ENCODE measurements around the gene OR8B12.
A peak's percentile ranks its signal among the peaks of the same experiment; 100 is the strongest.

The OR8B12 gene, protein sequence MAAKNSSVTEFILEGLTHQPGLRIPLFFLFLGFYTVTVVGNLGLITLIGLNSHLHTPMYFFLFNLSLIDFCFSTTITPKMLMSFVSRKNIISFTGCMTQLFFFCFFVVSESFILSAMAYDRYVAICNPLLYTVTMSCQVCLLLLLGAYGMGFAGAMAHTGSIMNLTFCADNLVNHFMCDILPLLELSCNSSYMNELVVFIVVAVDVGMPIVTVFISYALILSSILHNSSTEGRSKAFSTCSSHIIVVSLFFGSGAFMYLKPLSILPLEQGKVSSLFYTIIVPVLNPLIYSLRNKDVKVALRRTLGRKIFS

DNA sequence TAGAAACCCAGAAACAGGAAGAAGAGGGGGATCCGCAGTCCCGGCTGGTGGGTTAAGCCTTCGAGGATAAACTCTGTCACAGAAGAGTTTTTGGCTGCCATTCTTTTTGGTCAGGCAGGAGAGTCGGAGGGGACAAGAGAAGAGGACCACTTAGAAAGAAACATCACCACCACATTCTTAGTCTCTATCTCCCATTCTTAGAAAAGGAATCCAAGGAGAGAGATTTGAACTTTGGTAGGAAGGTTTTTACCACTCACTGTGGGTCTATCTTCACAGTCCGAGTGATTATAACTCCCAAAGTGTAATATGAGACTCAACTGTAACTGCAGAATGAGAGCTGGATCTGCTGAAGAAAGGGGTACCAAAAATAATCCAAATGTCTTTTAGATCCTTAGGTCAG, at the start of gene OR8B12:
TSS of gene OR8B12 (minus strand) at position 101 of the 400 bp plus-strand sequence. CDS start at position 101, 0 bp downstream.
- DNase-seq (ENCODE audit: low read depth): no peak

DNA sequence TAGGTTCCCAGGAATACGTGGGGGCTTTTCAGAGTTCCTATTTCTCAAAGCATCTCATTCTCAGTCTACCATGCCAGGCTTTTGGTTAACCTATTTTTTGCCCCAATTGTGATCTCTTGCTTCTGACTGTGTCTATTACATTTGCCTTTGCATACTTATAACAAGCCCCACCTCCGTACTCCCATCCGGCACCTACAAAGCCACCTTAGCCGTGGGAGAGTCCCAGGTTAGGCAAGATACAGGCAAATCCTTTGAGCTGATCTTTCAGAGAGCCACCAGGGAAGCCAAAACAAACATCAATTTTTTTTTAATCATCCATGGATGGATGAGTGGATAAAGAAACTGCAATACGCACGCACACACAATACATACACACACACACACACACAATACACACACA, 49.2 kb upstream of the OR8B12 start:
- no peak for DNase-seq (ENCODE audit: low read depth)

DNA sequence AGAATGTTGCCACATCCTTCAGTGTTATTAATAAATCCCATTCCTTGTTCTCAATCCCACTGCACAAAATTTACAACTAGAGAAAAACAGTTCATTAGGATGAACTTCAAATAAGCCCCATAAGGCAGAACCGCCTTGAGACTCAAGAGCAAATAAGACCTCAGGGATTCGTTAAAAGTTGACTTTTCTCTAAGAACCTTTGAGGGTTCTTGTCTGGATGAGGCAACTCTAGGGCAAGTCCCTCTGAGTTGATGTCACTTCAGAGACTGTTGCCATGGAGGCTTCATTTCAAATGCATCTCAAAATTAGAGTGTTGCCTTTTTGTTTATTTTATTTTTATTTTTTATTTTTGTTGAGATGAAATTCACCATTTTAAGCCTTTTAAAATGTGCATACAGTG, 48.0 kb upstream of the OR8B12 start:
- no peak for DNase-seq (ENCODE audit: low read depth)

DNA sequence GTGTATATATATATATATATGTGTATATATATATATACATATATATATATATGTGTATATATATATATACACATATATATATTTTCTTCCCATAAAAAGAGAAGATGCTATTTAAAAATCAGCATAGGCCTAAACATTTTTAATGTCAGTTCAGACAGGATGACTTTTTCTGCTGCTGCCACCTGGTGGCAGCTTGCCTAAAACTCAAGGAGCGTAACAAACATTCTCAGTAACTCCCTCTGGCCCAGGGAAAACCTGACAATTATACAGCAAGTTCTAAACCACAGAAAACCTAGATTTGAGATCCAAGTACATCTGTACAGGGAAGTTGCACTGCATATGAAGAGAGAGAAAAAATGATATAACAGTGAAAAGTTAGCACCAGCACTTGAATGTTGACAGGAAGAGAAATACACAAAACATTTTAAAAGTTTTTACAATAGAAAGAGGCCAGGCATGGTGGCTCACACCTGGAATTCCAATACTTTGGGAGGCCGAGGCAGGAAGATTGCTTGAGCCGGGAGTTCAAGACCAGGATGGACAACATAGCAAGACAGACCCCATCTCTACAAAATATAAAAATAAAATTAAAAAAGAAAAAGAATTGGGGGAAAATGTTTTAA, 42.9 kb upstream of the OR8B12 start:
- peak; percentile 27 for DNase-seq (ENCODE audit: low read depth)

DNA sequence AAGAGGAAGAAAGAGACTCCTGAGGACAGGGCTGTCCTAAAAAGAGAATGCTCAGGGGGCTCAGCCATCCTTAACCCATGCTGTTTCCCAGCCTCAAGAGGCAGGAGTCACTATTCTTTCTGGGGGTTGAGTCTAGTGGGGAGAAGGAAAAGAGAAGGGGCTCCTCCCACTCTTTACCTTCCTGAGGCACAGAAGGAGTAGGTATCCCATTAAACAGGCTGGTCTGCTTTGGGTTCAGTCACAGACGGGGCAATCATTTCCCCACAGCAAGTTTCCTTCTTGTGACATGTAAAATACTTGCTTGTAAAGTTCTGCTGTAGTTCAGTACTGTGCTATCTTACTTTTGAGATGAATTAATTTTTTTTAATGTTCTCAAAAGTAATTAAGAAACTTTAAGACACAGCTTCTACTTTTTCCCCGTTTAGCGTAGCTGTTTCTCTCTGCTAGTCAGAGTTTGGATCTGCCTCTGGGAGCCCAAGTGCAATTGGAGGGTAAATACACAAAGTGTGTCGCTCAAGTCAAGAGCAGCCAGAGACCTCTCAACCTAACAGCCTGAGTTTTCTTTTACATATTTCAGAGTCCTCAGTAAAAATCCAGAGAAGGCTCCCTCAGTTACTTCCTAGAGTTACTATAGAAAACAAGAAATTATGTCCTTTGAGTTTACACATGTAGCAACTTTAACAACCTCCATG, 41.4 kb upstream of the OR8B12 start:
- DNase-seq (ENCODE audit: low read depth): no peak

DNA sequence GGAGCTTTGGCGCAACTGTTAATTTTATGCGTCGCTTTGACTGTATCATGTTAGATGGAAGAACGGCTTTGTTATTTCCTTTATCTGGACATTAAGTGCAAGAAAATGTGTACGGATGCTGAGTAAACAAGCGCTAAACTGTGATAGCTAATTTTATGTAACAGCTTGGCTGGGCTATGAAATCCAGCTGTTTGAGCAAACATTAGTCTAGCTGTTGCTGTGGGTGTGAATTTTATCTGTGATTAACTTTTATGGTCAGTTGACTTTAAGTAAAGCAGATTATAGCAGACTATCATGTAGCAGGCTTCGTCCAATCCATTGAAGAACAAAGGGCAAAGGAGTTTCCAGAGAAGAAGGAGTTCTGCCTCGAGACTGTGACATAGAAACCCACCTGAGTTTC, 40.3 kb upstream of the OR8B12 start:
- DNase-seq (ENCODE audit: low read depth): no peak

DNA sequence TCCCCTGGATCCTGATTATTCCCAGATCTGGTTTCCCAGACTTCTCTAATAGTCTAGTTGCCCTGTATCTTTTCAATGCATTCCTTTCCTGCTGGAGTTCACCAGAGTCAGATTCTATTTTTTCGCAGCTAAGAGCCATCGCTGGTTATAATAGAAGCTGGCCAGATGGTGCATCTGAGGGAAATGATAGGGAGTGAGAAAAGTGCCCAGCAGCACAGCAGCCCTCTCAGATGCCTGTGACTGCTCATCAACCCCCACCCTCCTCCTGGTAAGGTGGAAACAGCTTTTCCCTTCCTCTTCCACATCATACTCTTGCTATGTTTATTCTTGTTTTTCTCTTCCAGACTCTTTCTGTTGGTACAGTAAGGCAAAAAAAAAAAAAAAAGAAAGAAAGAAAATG, 39.1 kb upstream of the OR8B12 start:
- DNase-seq (ENCODE audit: low read depth): no peak

DNA sequence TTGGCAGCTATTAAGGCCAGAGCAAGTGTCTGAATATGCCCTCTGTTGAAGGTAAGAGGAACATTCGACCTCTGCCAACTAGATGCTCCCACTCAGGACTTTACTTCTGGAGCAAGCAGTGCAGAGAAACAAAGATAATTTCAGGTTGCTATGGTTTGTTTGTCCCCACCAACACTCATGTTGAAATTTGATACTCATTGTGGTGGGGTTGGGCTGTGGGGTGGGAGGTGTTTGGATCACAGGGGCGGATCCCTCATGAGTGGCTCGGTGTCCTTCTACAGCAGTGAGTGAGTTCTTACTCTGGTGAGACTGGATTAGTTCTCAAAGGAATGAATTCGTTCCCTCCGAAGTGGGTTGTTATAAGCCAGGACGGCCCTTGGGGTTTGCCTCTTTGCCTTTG, 38.4 kb upstream of the OR8B12 start:
- DNase-seq (ENCODE audit: low read depth): no peak

DNA sequence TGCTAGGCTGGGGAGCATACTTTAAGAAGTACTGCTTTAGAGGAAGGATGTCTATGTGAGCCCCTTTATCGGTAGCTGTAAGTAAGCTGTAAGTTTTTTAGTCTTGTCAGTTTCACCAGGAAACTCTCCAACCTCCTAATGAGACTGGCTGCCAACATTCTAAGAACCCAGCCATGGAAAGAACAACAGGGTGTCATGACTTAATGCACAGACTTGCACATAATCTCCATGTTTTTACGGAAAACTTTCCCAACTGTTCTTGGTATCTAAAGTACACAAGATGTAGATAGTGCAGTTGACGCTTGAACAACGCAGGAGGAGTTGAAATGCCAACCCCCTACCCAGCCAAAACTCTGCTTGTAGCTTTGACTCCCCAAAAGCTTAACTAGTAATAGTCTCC, 35.3 kb upstream of the OR8B12 start:
- DNase-seq (ENCODE audit: low read depth): no peak

DNA sequence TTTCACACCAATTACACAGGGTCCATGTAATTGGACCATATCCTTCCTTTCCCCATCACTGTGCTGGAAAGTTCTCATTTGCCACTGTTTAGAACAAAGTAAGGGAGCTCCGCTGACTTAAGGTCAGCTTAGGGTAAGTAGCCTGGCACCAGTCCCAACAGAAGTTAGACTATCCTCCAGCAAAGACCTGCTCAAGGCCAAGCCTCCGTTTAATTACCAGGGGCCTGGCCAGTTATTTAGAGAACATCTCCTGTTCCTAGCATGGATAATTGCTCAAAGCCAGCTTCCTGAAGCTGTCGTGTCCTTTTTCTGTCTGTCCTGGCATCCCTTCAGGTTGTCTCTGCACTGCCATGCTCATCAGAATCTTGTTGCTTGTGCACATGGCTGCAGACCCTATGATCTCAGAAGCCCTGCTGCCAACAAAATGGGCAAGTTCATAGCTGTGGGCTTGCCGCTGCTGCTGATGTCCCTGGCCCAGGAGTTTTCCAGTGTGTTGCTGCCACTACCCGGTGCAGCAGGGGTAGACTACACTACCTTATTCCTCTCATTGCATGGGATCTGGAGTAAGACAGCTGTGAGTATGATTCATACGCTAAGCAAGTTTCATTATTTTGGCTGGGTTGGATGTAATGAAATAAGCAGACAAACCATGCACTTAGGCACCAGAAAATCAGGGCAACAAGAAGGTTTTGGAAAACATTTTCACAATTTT, 34.4 kb upstream of the OR8B12 start:
- no peak for DNase-seq (ENCODE audit: low read depth)

DNA sequence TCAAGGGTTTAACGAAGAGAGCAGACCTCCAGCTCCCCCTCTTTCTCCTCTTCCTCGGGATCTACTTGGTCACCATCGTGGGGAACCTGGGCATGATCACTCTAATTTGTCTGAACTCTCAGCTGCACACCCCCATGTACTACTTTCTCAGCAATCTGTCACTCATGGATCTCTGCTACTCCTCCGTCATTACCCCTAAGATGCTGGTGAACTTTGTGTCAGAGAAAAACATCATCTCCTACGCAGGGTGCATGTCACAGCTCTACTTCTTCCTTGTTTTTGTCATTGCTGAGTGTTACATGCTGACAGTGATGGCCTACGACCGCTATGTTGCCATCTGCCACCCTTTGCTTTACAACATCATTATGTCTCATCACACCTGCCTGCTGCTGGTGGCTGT, 26.7 kb upstream of the OR8B12 start:
- DNase-seq (ENCODE audit: low read depth): no peak

DNA sequence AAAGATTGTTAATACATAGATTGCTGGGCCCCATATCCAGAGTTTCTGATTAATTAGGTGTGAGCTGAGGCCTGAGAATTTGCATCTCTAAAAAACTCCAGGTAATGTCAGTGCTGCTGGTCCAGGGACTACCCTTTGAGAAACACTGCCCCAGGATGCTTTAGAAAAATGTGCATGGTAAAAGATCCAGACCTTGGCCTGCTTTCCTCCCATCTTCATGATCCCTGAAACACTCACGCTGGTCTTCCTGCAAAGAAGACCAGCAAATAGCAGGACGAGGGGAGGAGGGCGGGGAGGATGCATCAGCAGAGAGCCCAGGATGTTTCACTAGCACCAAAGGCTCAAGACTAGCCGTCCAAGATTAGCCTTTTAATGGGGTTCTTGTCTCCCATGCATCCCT, 26.2 kb upstream of the OR8B12 start, which contains the start of gene OR8A1:
TSS of gene OR8A1 (plus strand) at position 301 of the 400 bp plus-strand sequence. CDS start 123 bp downstream, outside the sequence.
- no peak for DNase-seq (ENCODE audit: low read depth)

DNA sequence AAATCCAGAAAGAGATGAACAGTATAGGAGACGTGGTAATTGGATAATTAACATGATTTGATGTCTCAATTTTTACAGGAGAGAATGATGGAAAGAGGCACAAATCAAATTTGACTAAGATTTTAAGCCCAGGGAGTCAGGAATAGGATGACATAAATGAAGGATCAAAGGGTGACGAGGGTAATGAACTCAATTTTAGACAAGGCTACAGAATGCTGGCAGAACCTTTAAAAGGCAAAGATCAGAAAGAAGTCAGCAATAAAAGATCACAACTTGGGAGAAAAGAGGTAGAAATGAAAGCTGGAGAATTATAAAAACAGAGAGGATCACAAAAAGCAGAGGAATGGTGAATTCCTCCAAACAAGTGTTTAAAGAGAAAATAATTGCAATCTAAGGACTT, 13.4 kb upstream of the OR8B12 start:
- no peak for DNase-seq (ENCODE audit: low read depth)

DNA sequence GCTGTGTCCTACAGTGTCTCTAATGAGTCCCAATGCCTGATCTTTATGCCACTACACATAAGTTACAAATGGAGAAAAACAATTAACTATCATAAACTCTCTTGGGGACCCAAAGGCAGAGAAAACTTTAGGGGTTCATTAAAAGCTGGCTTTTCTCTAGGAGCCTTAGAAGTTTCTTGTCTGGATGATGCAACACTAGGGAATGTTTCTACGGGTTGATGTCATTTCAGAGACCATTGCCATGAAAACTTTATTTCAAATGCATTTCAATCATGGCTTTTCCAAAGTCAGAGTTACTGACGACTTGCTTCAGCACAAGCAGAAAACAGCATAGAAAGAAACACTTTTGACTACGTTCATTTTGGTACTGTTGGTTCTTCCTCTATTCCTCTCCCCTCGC, 8.5 kb upstream of the OR8B12 start:
- DNase-seq (ENCODE audit: low read depth): no peak

DNA sequence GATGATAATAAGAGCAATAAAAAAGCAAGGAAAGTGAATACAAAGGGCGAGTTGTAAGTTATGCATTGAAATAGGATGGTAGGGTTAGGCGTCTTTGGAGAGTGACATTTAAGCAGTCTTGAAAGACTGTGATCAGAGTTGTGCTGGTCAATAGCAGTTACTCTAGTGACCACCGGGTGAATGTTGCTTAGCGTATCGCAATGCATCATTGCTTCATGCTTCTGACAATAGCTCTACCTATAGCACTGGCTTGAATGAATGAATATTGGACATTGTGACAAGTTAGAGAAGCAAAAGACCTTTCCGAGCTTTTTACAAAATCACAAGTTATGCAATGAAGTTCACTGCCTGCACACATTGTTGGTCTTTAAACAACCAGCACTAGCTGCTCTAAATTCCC, 7.7 kb upstream of the OR8B12 start:
- no peak for DNase-seq (ENCODE audit: low read depth)

DNA sequence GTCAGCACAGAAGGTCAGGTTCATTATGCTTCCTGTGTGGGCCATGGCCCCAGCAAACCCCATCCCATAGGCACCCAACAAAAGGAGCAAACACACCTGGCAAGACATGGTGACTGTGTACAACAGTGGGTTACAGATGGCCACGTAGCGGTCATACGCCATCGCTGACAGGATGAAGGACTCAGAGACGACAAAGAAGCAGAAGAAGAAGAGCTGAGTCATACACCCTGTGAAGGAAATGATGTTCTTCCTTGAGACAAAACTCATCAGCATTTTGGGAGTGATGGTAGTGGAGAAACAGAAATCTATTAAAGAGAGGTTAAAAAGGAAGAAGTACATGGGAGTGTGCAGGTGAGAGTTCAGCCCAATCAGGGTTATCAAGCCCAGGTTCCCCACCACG, 309 bp downstream of the OR8B12 start:
- DNase-seq (ENCODE audit: low read depth): no peak

DNA sequence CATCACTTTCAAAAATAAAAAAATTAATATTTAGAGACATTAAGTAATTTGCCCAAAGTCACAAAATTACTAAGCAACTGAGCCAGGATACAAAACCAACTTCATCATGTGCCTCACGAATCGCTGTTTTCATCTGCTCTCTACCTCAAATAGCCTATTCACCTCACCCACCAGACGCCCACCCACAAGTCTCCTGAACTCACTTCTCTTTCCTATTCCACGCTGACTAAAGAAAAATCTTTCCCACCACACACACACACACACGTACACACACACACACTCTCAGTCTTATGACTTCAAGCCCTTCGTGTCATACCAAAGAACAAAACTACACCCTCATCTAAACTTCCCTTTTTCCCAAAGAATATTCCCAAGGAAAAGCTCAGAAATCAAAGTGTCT, 2.2 kb downstream of the OR8B12 start:
- DNase-seq (ENCODE audit: low read depth): no peak

DNA sequence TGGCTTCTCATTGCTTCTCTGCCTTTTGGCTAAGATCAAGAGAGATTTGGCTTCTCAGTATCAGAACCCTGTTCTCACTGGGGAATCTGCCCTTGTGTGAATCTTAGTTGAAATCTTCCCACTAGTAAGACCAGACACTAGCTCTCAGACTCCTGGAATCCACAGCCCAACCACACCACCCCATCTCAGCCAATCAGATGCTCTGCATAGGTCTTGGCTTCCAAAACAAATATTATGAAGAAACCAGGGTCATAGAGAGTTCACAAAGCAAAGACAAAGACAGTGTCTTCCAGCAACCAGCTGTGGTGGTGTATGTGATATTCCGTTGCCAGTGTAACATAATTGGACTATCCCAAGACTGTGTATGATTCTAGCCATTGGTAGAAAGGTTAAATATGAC, 5.4 kb downstream of the OR8B12 start:
- peak; percentile 88 for DNase-seq (ENCODE audit: low read depth)

DNA sequence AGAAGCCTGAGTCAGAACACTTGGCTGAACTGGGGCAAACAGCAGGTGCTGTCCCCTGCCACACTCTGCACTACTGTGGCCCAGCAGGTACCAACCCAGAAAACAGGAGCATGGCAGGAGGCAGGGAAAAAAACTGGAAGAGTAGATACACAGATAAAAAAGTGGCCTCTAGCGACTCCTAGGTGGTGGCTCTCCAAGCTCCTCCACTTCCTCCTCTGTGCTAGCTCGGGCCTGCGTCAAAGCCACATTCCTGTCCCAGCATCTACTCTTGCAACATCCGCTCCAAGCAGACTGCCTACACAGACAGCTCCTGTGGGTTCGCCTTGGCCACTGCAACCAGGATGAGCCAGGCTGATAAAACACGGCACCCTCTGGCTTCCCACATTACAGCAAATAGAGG, 6.9 kb downstream of the OR8B12 start:
- peak; percentile 70 for DNase-seq (ENCODE audit: low read depth)

DNA sequence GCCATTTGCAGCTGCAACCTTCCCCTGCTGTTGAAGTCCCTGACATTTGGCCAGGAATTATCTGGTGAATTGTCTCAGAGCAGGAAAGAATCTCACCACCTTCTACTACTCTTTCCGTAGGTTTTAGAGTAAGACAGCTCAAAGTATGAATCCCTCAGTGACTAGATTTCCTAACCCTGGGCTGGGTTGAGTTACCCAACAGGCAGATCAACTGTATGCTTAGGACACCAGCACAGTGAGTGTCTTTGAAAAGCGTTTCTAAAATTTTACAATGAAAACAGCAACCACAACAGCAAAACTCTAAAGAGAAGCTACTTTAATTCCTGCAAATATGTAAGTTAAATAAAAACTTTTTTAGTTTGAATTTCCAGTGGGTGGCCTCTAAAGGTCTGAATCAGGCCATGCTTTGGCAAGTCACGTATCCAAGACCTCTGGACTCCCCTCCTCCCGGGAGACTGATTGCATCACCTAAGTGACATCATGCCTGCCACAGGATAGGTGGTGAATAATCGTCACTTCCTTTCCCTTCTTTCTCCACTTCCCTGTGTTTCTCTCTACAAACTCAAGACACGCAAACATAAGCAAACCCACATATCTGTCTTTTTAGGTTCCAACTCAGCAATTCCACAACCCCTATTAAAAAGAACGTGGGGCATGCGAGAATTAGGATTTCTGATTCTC, 7.8 kb downstream of the OR8B12 start:
- DNase-seq (ENCODE audit: low read depth): no peak

DNA sequence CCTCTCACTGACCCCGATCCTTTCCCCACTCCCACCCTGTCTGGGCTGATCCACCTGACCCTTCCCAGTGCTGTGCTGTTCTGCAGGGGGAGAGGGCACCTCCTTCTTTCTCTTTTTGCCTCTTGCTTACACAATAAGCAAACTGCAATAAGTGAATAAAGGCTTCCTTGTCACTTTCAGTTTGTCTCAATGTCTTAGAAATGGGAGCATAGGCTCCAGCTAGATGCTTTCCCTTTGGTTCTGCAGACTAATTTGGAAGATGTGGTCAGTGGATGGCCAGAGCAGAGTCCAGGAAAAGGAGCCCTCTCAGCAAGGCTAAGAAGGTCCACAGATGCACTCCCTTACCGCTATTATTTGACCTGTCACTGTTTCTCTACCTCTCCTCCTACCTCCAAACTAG, 9.4 kb downstream of the OR8B12 start:
- DNase-seq (ENCODE audit: low read depth): no peak

DNA sequence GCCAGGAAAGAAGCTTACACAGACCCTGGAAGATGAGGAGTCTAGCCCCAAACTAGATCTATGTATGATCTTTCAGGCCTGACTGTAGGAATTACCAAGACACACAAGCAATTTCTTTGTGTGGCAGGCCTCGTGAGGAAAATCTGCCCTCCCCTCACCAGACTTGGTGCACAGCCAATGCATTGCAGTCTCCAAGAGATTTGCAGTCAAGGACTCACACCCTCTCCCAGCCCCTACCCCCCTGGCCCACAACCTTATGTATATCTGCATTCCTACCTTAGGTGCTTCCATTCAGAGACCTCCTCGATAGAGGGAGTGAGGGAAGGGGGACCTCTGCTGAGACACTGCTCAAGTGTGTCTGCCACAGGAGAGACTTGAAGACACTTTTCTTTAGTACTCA, 9.8 kb downstream of the OR8B12 start:
- DNase-seq (ENCODE audit: low read depth): no peak

Data from non-pigmented ciliary epithelial cell (primary cell).